MG63 (cell line): ENCODE measurements around the gene NRIP1. TPM values are rescaled to one million over a fixed set of nuclear protein-coding genes. Genes with fewer than 3 reads are reported as not detected.

Experiments used
- DNase-seq: peaks from one replicate; pipeline ENCODE4 v3.0.0-alpha.2; 2020
- H3K27me3 ChIP-seq: fragments of 250-450 bp; sonication (Bioruptor Pico); 2 replicates; pipeline ENCODE4 v1.5.1; 2020; ENCODE audit warnings: mild to moderate bottlenecking, moderate library complexity
- H3K36me3 ChIP-seq: fragments of 250-450 bp; sonication (Bioruptor Pico); 2 replicates; pipeline ENCODE4 v1.5.1; 2020; ENCODE audit warnings: mild to moderate bottlenecking, moderate library complexity
- H3K4me3 ChIP-seq: fragments of 250-450 bp; sonication (Bioruptor Pico); 2 replicates; pipeline ENCODE4 v1.5.1; 2020; ENCODE audit warnings: mild to moderate bottlenecking, moderate library complexity
- H3K9me3 ChIP-seq: fragments of 250-450 bp; sonication (Bioruptor Pico); 2 replicates; pipeline ENCODE4 v1.5.1; 2020; ENCODE audit warnings: mild to moderate bottlenecking, moderate library complexity
- total RNA-seq: library from RNA; depleted of rRNA; stranded (reverse); fragments of >200 nt; shearing (Covaris generic); gene quantifications from 2 replicates; pipeline ENCODE4 v1.2.3, GENCODE V29; 2014; ENCODE audit warnings: low replicate concordance

NRIP1 gene
- total RNA-seq, 1 experiment from 2014 or later: 6.8 TPM

- H3K27me3 ChIP-seq: no peaks in the 10 kb centered on the region
- no peak overlapping the region for H3K4me3 ChIP-seq
- H3K36me3 ChIP-seq: no peaks in the 10 kb centered on the region; the same call in 1 of the 2 replicates
- H3K9me3 ChIP-seq: no peaks in the 10 kb centered on the region
- DNase-seq: no peak
Observed at GRCh38 chr21:15004721-15005370, 60.0 kb downstream of the NRIP1 start.

GRCh38 chr21:15003463-15004135 is 61.2 kb downstream of the NRIP1 start:
- Histone ChIP-seq H3K36me3 (no peaks in the 10 kb centered on the region; the same call in 1 of the 2 replicates), H3K27me3 (no peaks in the 10 kb centered on the region), H3K9me3 (no peaks in the 10 kb centered on the region), H3K4me3 (no peak overlapping the region)
- DNase-seq: no peak

GRCh38 chr21:15001857-15002606 is 62.8 kb downstream of the NRIP1 start:
- Histone ChIP-seq H3K36me3 (no peaks in the 10 kb centered on the region; the same call in 1 of the 2 replicates), H3K4me3 (no peak overlapping the region), H3K27me3 (no peaks in the 10 kb centered on the region), H3K9me3 (no peaks in the 10 kb centered on the region)
- DNase-seq: no peak

GRCh38 chr21:15001113-15001512 is 63.7 kb downstream of the NRIP1 start:
- DNase-seq: no peak
- H3K36me3 ChIP-seq: no peaks in the 10 kb centered on the region; the same call in 1 of the 2 replicates
- H3K9me3 ChIP-seq: no peaks in the 10 kb centered on the region
- H3K4me3 ChIP-seq: no peak overlapping the region
- no peaks in the 10 kb centered on the region for H3K27me3 ChIP-seq

- Histone ChIP-seq H3K4me3 (no peak overlapping the region), H3K27me3 (no peaks in the 10 kb centered on the region), H3K36me3 (no peaks in the 10 kb centered on the region; the same call in 1 of the 2 replicates), H3K9me3 (no peaks in the 10 kb centered on the region)
- DNase-seq: no peak
Observed at GRCh38 chr21:15000081-15000480, 64.7 kb downstream of the NRIP1 start.

GRCh38 chr21:14998784-14999183 is 66.0 kb downstream of the NRIP1 start:
- Histone ChIP-seq H3K9me3 (no peaks in the 10 kb centered on the region), H3K27me3 (no peaks in the 10 kb centered on the region), H3K36me3 (peaks cover 2% of the 10 kb centered on the region; the same call in 1 of the 2 replicates), H3K4me3 (no peak overlapping the region)
- no peak for DNase-seq

- Histone ChIP-seq H3K27me3 (no peaks in the 10 kb centered on the region), H3K4me3 (no peak overlapping the region), H3K36me3 (peaks cover 2% of the 10 kb centered on the region; the same call in 1 of the 2 replicates), H3K9me3 (no peaks in the 10 kb centered on the region)
- no peak for DNase-seq
Observed at GRCh38 chr21:14998336-14998735, 66.5 kb downstream of the NRIP1 start.

GRCh38 chr21:14995695-14996490 is 68.9 kb downstream of the NRIP1 start:
- peak; percentile 53 for DNase-seq
- H3K4me3 ChIP-seq: no peak overlapping the region

GRCh38 chr21:14995226-14995625 is 69.6 kb downstream of the NRIP1 start:
- H3K4me3 ChIP-seq: no peak overlapping the region
- DNase-seq: no peak
- H3K9me3 ChIP-seq: no peaks in the 10 kb centered on the region
- H3K36me3 ChIP-seq: peaks cover 6% of the 10 kb centered on the region; the same call in 1 of the 2 replicates
- no peaks in the 10 kb centered on the region for H3K27me3 ChIP-seq

More at GRCh38 chr21:14995695-14996490, 68.9 kb downstream of the NRIP1 start:
- Histone ChIP-seq H3K36me3 (peaks cover 4% of the 10 kb centered on the region; the same call in 1 of the 2 replicates), H3K9me3 (no peaks in the 10 kb centered on the region), H3K27me3 (no peaks in the 10 kb centered on the region)

- Histone ChIP-seq H3K4me3 (no peak overlapping the region), H3K27me3 (no peaks in the 10 kb centered on the region), H3K36me3 (peaks cover 6% of the 10 kb centered on the region; the same call in 1 of the 2 replicates), H3K9me3 (no peaks in the 10 kb centered on the region)
- DNase-seq: no peak
Observed at GRCh38 chr21:14993115-14993514, 71.7 kb downstream of the NRIP1 start.

- Histone ChIP-seq H3K4me3 (no peak overlapping the region), H3K9me3 (no peaks in the 10 kb centered on the region), H3K27me3 (no peaks in the 10 kb centered on the region), H3K36me3 (peaks cover 6% of the 10 kb centered on the region; the same call in 1 of the 2 replicates)
- DNase-seq: no peak
Observed at GRCh38 chr21:14991957-14992356, 72.8 kb downstream of the NRIP1 start.

GRCh38 chr21:14989359-14989758 is 75.4 kb downstream of the NRIP1 start:
- Histone ChIP-seq H3K27me3 (no peaks in the 10 kb centered on the region), H3K36me3 (peaks cover 3% of the 10 kb centered on the region; the same call in 1 of the 2 replicates), H3K4me3 (no peak overlapping the region), H3K9me3 (no peaks in the 10 kb centered on the region)
- DNase-seq: no peak

GRCh38 chr21:14988760-14989159 is 76.0 kb downstream of the NRIP1 start:
- H3K27me3 ChIP-seq: no peaks in the 10 kb centered on the region
- H3K9me3 ChIP-seq: no peaks in the 10 kb centered on the region
- peaks cover 3% of the 10 kb centered on the region; the same call in 1 of the 2 replicates for H3K36me3 ChIP-seq
- H3K4me3 ChIP-seq: no peak overlapping the region
- no peak for DNase-seq

- H3K36me3 ChIP-seq: peaks cover 3% of the 10 kb centered on the region; the same call in 1 of the 2 replicates
- DNase-seq: no peak
- no peak overlapping the region for H3K4me3 ChIP-seq
- no peaks in the 10 kb centered on the region for H3K27me3 ChIP-seq
- no peaks in the 10 kb centered on the region for H3K9me3 ChIP-seq
Observed at GRCh38 chr21:14987370-14988170, 77.2 kb downstream of the NRIP1 start.

- Histone ChIP-seq H3K4me3 (no peak overlapping the region), H3K36me3 (no peaks in the 10 kb centered on the region; the same call in 1 of the 2 replicates), H3K9me3 (no peaks in the 10 kb centered on the region), H3K27me3 (no peaks in the 10 kb centered on the region)
- DNase-seq: no peak
Observed at GRCh38 chr21:14985306-14985705, 79.5 kb downstream of the NRIP1 start.

GRCh38 chr21:14982336-14982735 is 82.5 kb downstream of the NRIP1 start:
- no peaks in the 10 kb centered on the region for H3K9me3 ChIP-seq
- DNase-seq: no peak

More at GRCh38 chr21:14982336-14982735, 82.5 kb downstream of the NRIP1 start:
- Histone ChIP-seq H3K4me3 (no peak overlapping the region), H3K27me3 (no peaks in the 10 kb centered on the region), H3K36me3 (no peaks in the 10 kb centered on the region; the same call in 1 of the 2 replicates)
